NB4 (cell line): ENCODE data around the gene SLC35E4.

Source experiments
- DNase-seq: peaks from one replicate; pipeline ENCODE4 v3.0.0; 2010; ENCODE audit warnings: low read depth
- H3K4me3 ChIP-seq: one replicate; pipeline ENCODE4 v1.5.1; 2011; ENCODE audit warnings: mild to moderate bottlenecking, low read depth, low read length, moderate library complexity
- CTCF ChIP-seq: IDR thresholded peaks from one replicate; pipeline ENCODE4 v1.5.1; 2012; ENCODE audit warnings: low read depth, low read length
- MYC ChIP-seq: IDR thresholded peaks from 2 replicates; pipeline ENCODE4 v1.6.1; 2011; ENCODE audit warnings: low read depth, low read length
- POLR2A ChIP-seq: IDR thresholded peaks from 2 replicates; pipeline ENCODE4 v1.6.1; 2011; ENCODE audit warnings: mild to moderate bottlenecking; ENCODE audit not compliant: insufficient read length; ENCODE audit errors: extremely low read depth
- TF ChIP-seq, protein P1 (sequence below): IDR thresholded peaks from 2 replicates; pipeline ENCODE4 v1.6.1; 2011; ENCODE audit warnings: low read depth, low read length

Gene SLC35E4

GRCh38 chr22:30604723-30605122 lies 30.9 kb upstream of the SLC35E4 start:
- no peak for TF ChIP-seq CTCF
- no peak for TF ChIP-seq POLR2A
- TF ChIP-seq, protein P1, sequence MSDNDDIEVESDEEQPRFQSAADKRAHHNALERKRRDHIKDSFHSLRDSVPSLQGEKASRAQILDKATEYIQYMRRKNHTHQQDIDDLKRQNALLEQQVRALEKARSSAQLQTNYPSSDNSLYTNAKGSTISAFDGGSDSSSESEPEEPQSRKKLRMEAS: no peak
- TF ChIP-seq MYC: no peak
- no peak overlapping the region for H3K4me3 ChIP-seq
- no peak for DNase-seq

DNA sequence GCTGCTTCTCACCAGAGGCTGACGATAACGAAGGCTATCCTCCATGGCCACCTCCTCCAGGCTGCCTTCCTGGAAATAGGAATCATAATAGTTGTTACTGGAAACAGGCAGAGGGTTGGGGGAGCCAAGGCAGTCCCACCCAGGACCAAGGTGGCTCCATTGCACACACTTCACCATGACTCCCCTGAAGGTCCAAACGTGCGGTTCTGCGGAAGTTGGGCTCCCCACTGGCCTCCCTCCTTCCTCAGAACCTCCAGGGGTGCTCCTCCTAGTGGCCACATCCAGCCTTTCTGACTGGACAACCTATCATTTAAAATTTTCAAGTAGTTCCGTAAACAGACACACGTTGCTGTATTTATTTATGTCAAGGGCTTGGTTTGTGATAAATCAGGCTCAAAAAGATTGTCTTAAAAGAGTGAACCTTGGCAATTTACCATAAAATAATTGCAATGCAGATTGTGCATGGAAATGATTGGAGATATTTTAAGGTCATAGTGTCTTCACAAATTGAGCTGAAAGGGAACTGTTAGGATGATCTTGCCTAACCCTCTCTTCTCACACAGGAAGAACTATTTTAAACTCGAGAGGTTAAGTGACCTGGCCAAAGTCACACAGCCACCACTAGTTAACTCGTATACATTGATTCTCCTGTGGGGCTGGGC lies 30.0 kb upstream of the SLC35E4 start:
- DNase-seq: peak; percentile 66

DNA sequence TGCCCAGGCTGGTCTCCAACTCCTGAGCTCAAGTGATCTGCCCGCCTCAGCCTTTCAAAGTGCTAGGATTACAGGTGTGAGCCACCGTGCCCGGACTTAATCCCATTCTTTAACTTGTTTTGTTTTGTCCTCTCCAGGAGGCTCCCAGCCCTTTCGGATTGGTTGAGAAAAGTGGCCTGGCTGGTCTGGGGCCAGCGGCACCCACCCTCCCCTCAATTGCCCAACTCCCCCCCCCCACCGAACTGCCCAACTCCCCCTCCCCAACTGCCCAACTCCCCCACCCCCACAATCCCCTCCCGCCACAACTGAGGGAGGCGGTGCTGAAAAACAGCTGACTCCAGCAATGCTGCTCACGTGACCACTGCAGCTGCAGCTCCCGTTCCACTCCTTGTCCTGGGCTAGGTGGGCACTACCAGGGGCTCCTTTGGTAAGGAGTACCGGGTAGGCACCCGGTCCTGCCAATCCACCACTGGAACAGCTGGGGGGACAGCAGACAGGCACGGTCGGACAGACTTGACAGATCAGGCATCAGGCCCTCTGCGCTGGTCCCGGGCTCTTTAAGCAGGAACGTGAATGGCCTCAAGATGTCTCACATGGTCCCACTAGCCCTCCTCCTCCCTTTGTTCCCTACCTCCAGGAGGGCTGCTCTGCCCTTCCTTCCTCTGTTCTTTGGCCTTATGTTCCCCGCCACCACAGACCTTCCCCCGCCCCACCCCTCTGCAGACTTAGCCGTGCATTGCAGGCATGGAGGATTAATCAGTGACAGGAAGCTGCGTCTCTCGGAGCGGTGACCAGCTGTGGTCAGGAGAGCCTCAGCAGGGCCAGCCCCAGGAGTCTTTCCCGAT lies 28.9 kb upstream of the SLC35E4 start, which contains the start of gene TCN2:
TCN2 (plus strand) TSS at position 720 of the 845 bp plus-strand sequence. CDS start 158 bp downstream, outside the sequence.
- TF ChIP-seq POLR2A: no peak
- no peak for TF ChIP-seq CTCF
- TF ChIP-seq, protein P1: no peak
- TF ChIP-seq MYC: 0 out of 2 replicates have a peak, but pooled peaks have one; percentile 16
- DNase-seq: peak; percentile 91
- peak within 1 kb of the TSS; percentile 47 for H3K4me3 ChIP-seq

More for the DNA sequence above, 30.0 kb upstream of the SLC35E4 start:
- TF ChIP-seq CTCF (peak; percentile 69), MYC (no peak)
- peak overlapping the region; percentile 2 for H3K4me3 ChIP-seq

GRCh38 chr22:30607300-30607930 lies 28.2 kb upstream of the SLC35E4 start:
- peak overlapping the region; percentile 30 for H3K4me3 ChIP-seq

DNA sequence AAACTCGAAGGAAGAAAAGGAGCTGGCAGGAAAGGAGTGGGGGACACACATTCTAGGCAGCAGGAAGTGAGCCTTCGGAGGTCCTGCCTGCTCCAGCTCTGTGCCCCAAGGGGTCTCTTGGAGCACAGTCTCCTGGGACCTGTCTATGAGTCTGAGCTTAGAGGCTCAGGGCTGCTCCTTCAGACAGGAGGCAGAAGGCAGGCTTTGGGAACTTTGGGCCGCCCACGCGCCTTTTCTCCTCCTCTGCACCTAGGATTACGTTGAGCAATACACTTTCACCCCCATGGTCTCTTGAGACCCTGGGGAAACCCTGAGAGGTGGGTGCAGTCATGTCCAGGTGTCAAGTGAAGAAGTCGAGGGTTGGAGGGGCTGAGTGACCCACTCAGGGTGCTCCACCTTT lies 27.6 kb upstream of the SLC35E4 start:
- peak; percentile 67 for DNase-seq
- no peak overlapping the region for H3K4me3 ChIP-seq
- TF ChIP-seq MYC (no peak), CTCF (no peak), POLR2A (no peak)
- TF ChIP-seq, protein P1: no peak

More at GRCh38 chr22:30607300-30607930, 28.2 kb upstream of the SLC35E4 start:
- no peak for DNase-seq
- TF ChIP-seq CTCF: no peak
- TF ChIP-seq POLR2A: no peak
- TF ChIP-seq MYC: no peak
- TF ChIP-seq, protein P1: no peak
